Endothelial cell (in vitro differentiated cells): ENCODE measurements around the gene CXorf58. TPM values are rescaled to one million over a fixed set of nuclear protein-coding genes. Genes with fewer than 3 reads are reported as not detected.

Experiments
- DNase-seq: peaks from one replicate; pipeline ENCODE4 v3.0.0; 2021; ENCODE audit warnings: low spot score
- H3K27ac Mint-ChIP-seq: one replicate; pipeline ENCODE4 v1.8.0; 2021; ENCODE audit warnings: mixed read lengths, inconsistent platforms; ENCODE audit not compliant: unreplicated experiment
- H3K27me3 Mint-ChIP-seq: one replicate; pipeline ENCODE4 v1.8.0; 2021; ENCODE audit warnings: mild to moderate bottlenecking, moderate library complexity, mixed read lengths, inconsistent platforms; ENCODE audit not compliant: unreplicated experiment
- H3K36me3 Mint-ChIP-seq: one replicate; pipeline ENCODE4 v1.8.0; 2021; ENCODE audit warnings: mild to moderate bottlenecking, low read depth, mixed read lengths, inconsistent platforms; ENCODE audit not compliant: unreplicated experiment
- H3K4me1 Mint-ChIP-seq: one replicate; pipeline ENCODE4 v1.8.0; 2021; ENCODE audit warnings: mild to moderate bottlenecking, mixed read lengths, inconsistent platforms; ENCODE audit not compliant: unreplicated experiment
- H3K4me3 Mint-ChIP-seq: one replicate; pipeline ENCODE4 v1.8.0; 2021; ENCODE audit warnings: mild to moderate bottlenecking, mixed read lengths, inconsistent platforms; ENCODE audit not compliant: unreplicated experiment
- H3K9me3 Mint-ChIP-seq: one replicate; pipeline ENCODE4 v1.8.0; 2021; ENCODE audit warnings: mixed read lengths, inconsistent platforms; ENCODE audit not compliant: unreplicated experiment
- CTCF ChIP-seq: fragments of 200-600 bp; sonication (generic); IDR thresholded peaks from one replicate; pipeline ENCODE4 v1.5.0; 2021; ENCODE audit warnings: antibody characterized with exemption; ENCODE audit not compliant: unreplicated experiment
- total RNA-seq: library from RNA; stranded (reverse); fragmentation: NEBNext Ultra II Directional; extraction: Animal tissue kit (Norgen Biotek cat#: 25700); gene quantifications from one replicate; pipeline ENCODE4 v1.2.1, GENCODE V29; 2021; ENCODE audit not compliant: unreplicated experiment

The CXorf58 gene
- total RNA-seq, 1 donor from 2014 or later, result not detected

- no peak overlapping the region for H3K4me3 Mint-ChIP-seq
- H3K9me3 Mint-ChIP-seq, result no peaks in the 10 kb centered on the region
- no peak for DNase-seq
- H3K27ac Mint-ChIP-seq, result no peak overlapping the region
- no peak for TF ChIP-seq CTCF
- peaks cover 3% of the 10 kb centered on the region for H3K4me1 Mint-ChIP-seq
- H3K36me3 Mint-ChIP-seq, result no peaks in the 10 kb centered on the region
- H3K27me3 Mint-ChIP-seq, result no peaks in the 10 kb centered on the region
Measured at GRCh38 chrX:23884427-23885024, 23.3 kb upstream of the CXorf58 start.

DNA sequence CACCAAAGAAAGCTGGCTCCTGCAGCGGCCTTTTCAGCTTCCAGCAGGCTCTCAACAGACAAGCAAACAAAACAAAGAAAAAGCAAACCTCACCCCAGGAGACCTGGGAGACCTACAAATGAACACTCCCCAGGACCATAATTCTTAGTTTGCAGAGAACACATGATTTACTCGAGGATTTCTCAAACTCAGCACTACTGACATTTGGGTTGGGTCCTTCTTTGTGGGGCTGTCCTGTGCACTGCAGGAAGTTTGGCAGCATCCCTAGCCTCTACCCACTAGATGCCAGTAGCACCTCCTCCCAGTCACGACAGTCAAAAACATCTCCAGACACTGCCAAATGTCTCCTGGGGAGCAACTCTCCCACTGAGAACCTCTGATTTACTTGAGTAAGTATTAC lies 22.0 kb upstream of the CXorf58 start:
- no peak overlapping the region for H3K27ac Mint-ChIP-seq
- no peaks in the 10 kb centered on the region for H3K36me3 Mint-ChIP-seq
- peaks cover 3% of the 10 kb centered on the region for H3K4me1 Mint-ChIP-seq
- TF ChIP-seq CTCF, result no peak
- H3K27me3 Mint-ChIP-seq, result no peaks in the 10 kb centered on the region
- no peak overlapping the region for H3K4me3 Mint-ChIP-seq
- no peaks in the 10 kb centered on the region for H3K9me3 Mint-ChIP-seq
- no peak for DNase-seq

GRCh38 chrX:23887451-23887850 lies 20.4 kb upstream of the CXorf58 start:
- Mint-ChIP-seq H3K27me3 (no peaks in the 10 kb centered on the region), H3K9me3 (no peaks in the 10 kb centered on the region), H3K4me1 (peaks cover 3% of the 10 kb centered on the region), H3K36me3 (no peaks in the 10 kb centered on the region), H3K27ac (no peak overlapping the region), H3K4me3 (no peak overlapping the region)
- DNase-seq, result no peak
- TF ChIP-seq CTCF, result no peak

DNA sequence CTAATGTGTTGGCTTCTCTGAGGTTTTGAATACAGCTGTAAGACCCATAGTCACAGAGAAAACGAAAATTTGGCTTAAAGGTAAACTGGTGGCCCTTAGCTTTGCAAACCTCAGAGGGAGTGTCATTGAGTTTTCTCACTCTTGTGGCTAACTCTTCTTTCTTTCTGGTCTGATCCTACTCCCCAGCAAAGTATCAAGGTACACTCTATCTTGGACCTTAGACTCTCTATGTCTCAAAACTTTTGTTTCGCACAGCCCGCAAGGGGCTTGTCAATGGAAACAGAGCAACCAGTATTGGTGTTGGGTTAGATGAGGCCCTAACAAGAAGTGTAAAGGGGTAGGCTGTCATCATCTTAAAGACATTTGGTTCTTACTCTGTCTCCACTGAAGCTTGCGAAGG lies 19.9 kb upstream of the CXorf58 start:
- Mint-ChIP-seq H3K36me3 (no peaks in the 10 kb centered on the region), H3K27ac (no peak overlapping the region), H3K27me3 (no peaks in the 10 kb centered on the region), H3K9me3 (no peaks in the 10 kb centered on the region), H3K4me3 (no peak overlapping the region), H3K4me1 (peaks cover 3% of the 10 kb centered on the region)
- DNase-seq, result no peak
- TF ChIP-seq CTCF, result no peak

GRCh38 chrX:23888887-23889501 lies 18.8 kb upstream of the CXorf58 start:
- Mint-ChIP-seq H3K36me3 (no peaks in the 10 kb centered on the region), H3K9me3 (no peaks in the 10 kb centered on the region), H3K4me3 (no peak overlapping the region), H3K27me3 (no peaks in the 10 kb centered on the region), H3K27ac (no peak overlapping the region), H3K4me1 (no peaks in the 10 kb centered on the region)
- no peak for DNase-seq
- TF ChIP-seq CTCF, result no peak
